OCI-M1 (cell line): ENCODE results near the gene ZSCAN16.

Experiments used
- DNase-seq: peaks from one replicate; lab custom pipeline; 2025; lab: John Stamatoyannopoulos, UW

ZSCAN16 gene

DNA sequence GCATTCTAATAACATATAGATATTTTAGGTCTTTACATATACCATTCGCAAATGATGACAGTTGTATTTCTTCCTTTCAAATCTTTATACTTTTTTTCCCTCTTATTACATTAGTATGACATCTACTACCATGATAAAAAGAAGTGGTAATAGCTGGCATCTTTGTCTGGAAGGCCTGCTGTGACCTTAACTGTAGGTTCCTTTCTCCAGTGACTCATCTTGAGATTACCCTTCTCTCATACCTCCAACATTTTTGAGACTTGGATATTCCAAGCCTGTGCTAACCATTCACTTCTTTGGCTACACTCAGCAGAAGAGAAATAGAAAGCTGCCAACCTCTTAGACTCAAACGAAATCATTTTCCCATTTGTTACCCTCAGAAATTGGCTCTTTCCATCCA, 47.6 kb downstream of the ZSCAN16 start:
- DNase-seq = no peak

DNA sequence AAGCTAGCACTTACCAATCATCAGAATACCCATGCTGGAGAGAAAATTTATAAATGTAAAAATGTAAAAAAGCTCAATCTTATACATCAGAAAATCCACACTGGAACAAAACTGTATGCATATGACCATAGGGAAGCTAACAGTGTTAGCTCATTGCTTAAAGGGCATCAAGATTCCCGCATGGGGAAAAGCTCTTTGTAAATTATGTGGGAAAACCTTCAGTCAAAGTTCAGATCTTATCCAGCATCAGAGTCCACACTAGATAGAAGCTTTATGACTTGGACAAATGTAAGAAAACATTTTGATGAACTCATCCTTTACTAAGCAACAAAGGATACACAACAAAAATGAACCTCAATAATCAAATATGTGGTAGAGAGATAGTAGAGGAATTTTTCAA, 52.0 kb downstream of the ZSCAN16 start:
- DNase-seq = no peak
